Mucosa of rectum (tissue), 2 donors: Measurements from ENCODE around the gene ACOX3.
"Not testable (repeated sequence)": the region's sequence is repeated elsewhere in the genome, so short reads cannot be mapped to it uniquely, and the experiment has no call there.

Experiments
- H3K27ac ChIP-seq, 2 donors: one replicate each; pipeline ENCODE4 v1.7.0; 2013; ENCODE audit warnings: inconsistent platforms in 2 of 2, low read depth in 2 of 2, low read length in 2 of 2
- H3K27me3 ChIP-seq, 2 donors: one replicate each; pipeline ENCODE4 v1.7.0; 2013; ENCODE audit warnings: low read length in 2 of 2; ENCODE audit not compliant: control insufficient read depth in 2 of 2, insufficient read depth in 2 of 2
- H3K36me3 ChIP-seq, 2 donors: one replicate each; pipeline ENCODE4 v1.7.0; 2013; ENCODE audit warnings: low read length in 2 of 2; ENCODE audit not compliant: control insufficient read depth in 2 of 2, insufficient read depth in 2 of 2
- H3K4me1 ChIP-seq, 2 donors: one replicate each; pipeline ENCODE4 v1.7.0; 2013; ENCODE audit warnings: low read length in 2 of 2, mild to moderate bottlenecking in 1 of 2; ENCODE audit not compliant: control insufficient read depth in 2 of 2, insufficient read depth in 2 of 2
- H3K4me3 ChIP-seq, 2 donors: one replicate each; pipeline ENCODE4 v1.7.0; 2013; ENCODE audit warnings: low read length in 2 of 2
- H3K9ac ChIP-seq, 2 donors: one replicate each; pipeline ENCODE4 v1.7.0; 2013; ENCODE audit warnings: low read length in 2 of 2, low read depth in 1 of 2, mild to moderate bottlenecking in 1 of 2
- H3K9me3 ChIP-seq, 2 donors: one replicate each; pipeline ENCODE4 v1.7.0; 2013; ENCODE audit warnings: low read length in 2 of 2; ENCODE audit not compliant: control insufficient read depth in 2 of 2
- donor health status: healthy.
- donor health status: Normal muscosa, but diverticular disease.

The ACOX3 gene

GRCh38 chr4:8407316-8407715, 33.2 kb downstream of the ACOX3 start:
- Histone ChIP-seq H3K9me3 (no peaks in the 10 kb centered on the region), H3K27me3 (no peaks in the 10 kb centered on the region), H3K36me3 (peaks cover 5 to 25% of the 10 kb centered on the region in 2 donors), H3K4me3 (no peak overlapping the region), H3K9ac (no peak overlapping the region), H3K27ac (peak overlapping the region in 1 of 2 donors; percentile 39), H3K4me1 (peaks cover 4 to 15% of the 10 kb centered on the region in 2 donors)

GRCh38 chr4:8406887-8407286, 33.6 kb downstream of the ACOX3 start:
- H3K27ac ChIP-seq, H3K9me3 ChIP-seq, H3K4me3 ChIP-seq, H3K27me3 ChIP-seq, H3K9ac ChIP-seq: not testable (repeated sequence)
- Histone ChIP-seq H3K36me3 (peaks cover 5 to 25% of the 10 kb centered on the region in 2 donors), H3K4me1 (peaks cover 4 to 15% of the 10 kb centered on the region in 2 donors)

- Histone ChIP-seq H3K9me3 (no peaks in the 10 kb centered on the region), H3K27ac (no peak overlapping the region), H3K9ac (no peak overlapping the region), H3K4me3 (no peak overlapping the region), H3K36me3 (peaks cover 5 to 21% of the 10 kb centered on the region in 2 donors), H3K4me1 (peaks cover 4 to 15% of the 10 kb centered on the region in 2 donors), H3K27me3 (no peaks in the 10 kb centered on the region)
These were observed 35.0 kb downstream of the ACOX3 start for GRCh38 chr4:8405516-8405875.

GRCh38 chr4:8404791-8405515, 35.6 kb downstream of the ACOX3 start:
- H3K36me3 ChIP-seq: peaks cover 5 to 21% of the 10 kb centered on the region in 2 donors
- no peak overlapping the region for H3K4me3 ChIP-seq
- no peaks in the 10 kb centered on the region for H3K27me3 ChIP-seq
- peaks cover 4 to 15% of the 10 kb centered on the region in 2 donors for H3K4me1 ChIP-seq
- H3K9me3 ChIP-seq: no peaks in the 10 kb centered on the region
- no peak overlapping the region for H3K27ac ChIP-seq
- no peak overlapping the region for H3K9ac ChIP-seq

- Histone ChIP-seq H3K27me3 (no peaks in the 10 kb centered on the region), H3K36me3 (peaks cover 10 to 24% of the 10 kb centered on the region in 2 donors)
These were observed 36.5 kb downstream of the ACOX3 start for GRCh38 chr4:8403976-8404375.

GRCh38 chr4:8403173-8403753, 37.3 kb downstream of the ACOX3 start:
- Histone ChIP-seq H3K27me3 (no peaks in the 10 kb centered on the region), H3K4me3 (no peak overlapping the region), H3K4me1 (peaks cover 4 to 8% of the 10 kb centered on the region in 2 donors), H3K9me3 (no peaks in the 10 kb centered on the region), H3K9ac (no peak overlapping the region), H3K27ac (no peak overlapping the region), H3K36me3 (peaks cover 13 to 29% of the 10 kb centered on the region in 2 donors)

More at GRCh38 chr4:8403976-8404375, 36.5 kb downstream of the ACOX3 start:
- peaks cover 4 to 8% of the 10 kb centered on the region in 2 donors for H3K4me1 ChIP-seq
- H3K4me3 ChIP-seq: no peak overlapping the region
- H3K9ac ChIP-seq: no peak overlapping the region
- no peak overlapping the region for H3K27ac ChIP-seq
- H3K9me3 ChIP-seq: no peaks in the 10 kb centered on the region

- H3K9me3 ChIP-seq: no peaks in the 10 kb centered on the region
- no peak overlapping the region for H3K27ac ChIP-seq
- H3K27me3 ChIP-seq: no peaks in the 10 kb centered on the region
- H3K9ac ChIP-seq: no peak overlapping the region
- peaks cover 13 to 27% of the 10 kb centered on the region in 2 donors for H3K36me3 ChIP-seq
- no peak overlapping the region for H3K4me3 ChIP-seq
- H3K4me1 ChIP-seq: peaks cover 2 to 6% of the 10 kb centered on the region in 2 donors
These were observed 37.9 kb downstream of the ACOX3 start for GRCh38 chr4:8402640-8403039.

- peaks cover 13 to 25% of the 10 kb centered on the region in 2 donors for H3K36me3 ChIP-seq
- no peak overlapping the region for H3K9ac ChIP-seq
- H3K9me3 ChIP-seq: no peaks in the 10 kb centered on the region
- H3K27ac ChIP-seq: peak overlapping the region in 1 of 2 donors; percentile 27
- H3K4me1 ChIP-seq: peaks cover 0 to 2% of the 10 kb centered on the region in 2 donors
- H3K27me3 ChIP-seq: no peaks in the 10 kb centered on the region
- H3K4me3 ChIP-seq: no peak overlapping the region
These were observed 38.3 kb downstream of the ACOX3 start for GRCh38 chr4:8402181-8402597.

GRCh38 chr4:8401665-8402064, 38.9 kb downstream of the ACOX3 start:
- Histone ChIP-seq H3K9me3 (no peaks in the 10 kb centered on the region), H3K27me3 (no peaks in the 10 kb centered on the region), H3K4me3 (no peak overlapping the region), H3K9ac (no peak overlapping the region), H3K4me1 (peaks cover 0 to 2% of the 10 kb centered on the region in 2 donors), H3K27ac (no peak overlapping the region), H3K36me3 (peaks cover 13 to 25% of the 10 kb centered on the region in 2 donors)

GRCh38 chr4:8400632-8401325, 39.7 kb downstream of the ACOX3 start:
- Histone ChIP-seq H3K27ac (no peak overlapping the region), H3K4me1 (peaks cover 0 to 2% of the 10 kb centered on the region in 2 donors), H3K4me3 (no peak overlapping the region), H3K36me3 (peaks cover 15 to 22% of the 10 kb centered on the region in 2 donors), H3K9ac (no peak overlapping the region), H3K9me3 (no peaks in the 10 kb centered on the region), H3K27me3 (no peaks in the 10 kb centered on the region)
